Measurements from ENCODE around the gene KIR3DL3. TPM values are rescaled to one million over a fixed set of nuclear protein-coding genes. Genes with fewer than 3 reads are reported as not detected.
"Not testable (repeated sequence)": the region's sequence is repeated elsewhere in the genome, so short reads cannot be mapped to it uniquely, and the experiment has no call there.

Gene KIR3DL3
- polyA plus RNA-seq, 1 donor = not detected

GRCh38 chr19:54778896-54779295 is 54.7 kb downstream of the KIR3DL3 start:
- DNase-seq (ENCODE audit: low read depth) = not testable (repeated sequence)

DNA sequence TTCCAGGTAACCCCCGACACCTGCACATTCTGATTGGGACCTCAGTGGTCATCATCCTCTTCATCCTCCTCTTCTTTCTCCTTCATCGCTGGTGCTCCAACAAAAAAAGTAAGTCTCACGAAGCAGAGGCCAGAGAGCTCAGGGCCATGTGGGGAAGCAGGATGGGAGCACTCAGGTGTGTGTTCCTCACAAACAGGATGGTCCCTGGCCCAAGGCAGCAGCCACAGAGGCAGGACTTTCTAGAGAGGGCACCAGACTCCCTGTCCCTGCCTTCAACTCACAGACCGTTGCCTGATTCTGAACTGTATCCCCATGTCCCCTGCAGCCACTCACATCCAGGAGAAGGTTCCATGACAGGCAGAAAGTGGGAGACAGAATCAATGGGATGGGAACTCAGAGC is 58.7 kb downstream of the KIR3DL3 start:
- not testable (repeated sequence) for DNase-seq (ENCODE audit: low read depth)

Other genes with a start within 250 kb of the KIR3DL3 start
- gene LAIR2, start 221.6 kb upstream of the KIR3DL3 start, polyA plus RNA-seq (ENCODE audit: insufficient read length) = not detected
- 0.81 TPM for gene LILRA2, start 150.7 kb upstream of the KIR3DL3 start, polyA plus RNA-seq (ENCODE audit: insufficient read length)
- gene LILRA1, start 130.8 kb upstream of the KIR3DL3 start, polyA plus RNA-seq (ENCODE audit: insufficient read length) = 0.46 TPM
- 1.1 TPM for gene LILRB1, start 94.0 kb upstream of the KIR3DL3 start, polyA plus RNA-seq (ENCODE audit: insufficient read length)
- 0.63 TPM for gene LILRB4, start 61.5 kb upstream of the KIR3DL3 start, polyA plus RNA-seq (ENCODE audit: insufficient read length)
- gene KIR2DL3, start 14.1 kb downstream of the KIR3DL3 start, polyA plus RNA-seq (ENCODE audit: insufficient read length) = not detected
- gene KIR2DL1, start 45.4 kb downstream of the KIR3DL3 start, polyA plus RNA-seq (ENCODE audit: insufficient read length) = not detected
- not detected for gene KIR2DL4, start 79.2 kb downstream of the KIR3DL3 start, polyA plus RNA-seq (ENCODE audit: insufficient read length)
- not detected for gene KIR3DL1, start 92.0 kb downstream of the KIR3DL3 start, polyA plus RNA-seq (ENCODE audit: insufficient read length)
- gene KIR2DS4, start 108.2 kb downstream of the KIR3DL3 start, polyA plus RNA-seq (ENCODE audit: insufficient read length) = not detected
- not detected for gene KIR3DL2, start 126.0 kb downstream of the KIR3DL3 start, polyA plus RNA-seq (ENCODE audit: insufficient read length)
- 0.34 TPM for gene FCAR, start 149.8 kb downstream of the KIR3DL3 start, polyA plus RNA-seq (ENCODE audit: insufficient read length)
- gene NCR1, start 181.7 kb downstream of the KIR3DL3 start, polyA plus RNA-seq (ENCODE audit: insufficient read length) = 0.53 TPM
- not detected for gene NLRP7, start 223.1 kb downstream of the KIR3DL3 start, polyA plus RNA-seq (ENCODE audit: insufficient read length)
- 1.2 TPM for gene NLRP2, start 241.9 kb downstream of the KIR3DL3 start, polyA plus RNA-seq (ENCODE audit: insufficient read length)